NOMO-1 treated with DMSO at 0.1 percent for 48 hours (cell line): ENCODE measurements around the gene SYP.
A peak's percentile ranks its signal among the peaks of the same experiment; 100 is the strongest.

ENCODE experiments used
- DNase-seq: peaks from one replicate; lab custom pipeline; 2025; ENCODE audit not compliant: unreplicated experiment; lab: John Stamatoyannopoulos, UW

Gene SYP

GRCh38 chrX:49199906-49200771 lies at the start of gene SYP:
SYP (minus strand) TSS chrX:49200193; CDS start chrX:49200186, 7 bp downstream.
- DNase-seq, result peak; percentile 76

- DNase-seq, result no peak
These were observed 49.6 kb upstream of the SYP start for GRCh38 chrX:49249616-49250015.

- DNase-seq, result no peak
These were observed 49.1 kb upstream of the SYP start for GRCh38 chrX:49249071-49249470.

GRCh38 chrX:49247916-49248811 lies 48.2 kb upstream of the SYP start:
- no peak for DNase-seq

- no peak for DNase-seq
These were observed 47.4 kb upstream of the SYP start for GRCh38 chrX:49247346-49247745.

GRCh38 chrX:49246541-49246940 lies 46.5 kb upstream of the SYP start:
- no peak for DNase-seq

GRCh38 chrX:49244207-49244606 lies 44.2 kb upstream of the SYP start:
- no peak for DNase-seq

- DNase-seq, result no peak
These were observed 43.2 kb upstream of the SYP start for GRCh38 chrX:49243166-49243565.

- DNase-seq, result no peak
These were observed 42.6 kb upstream of the SYP start for GRCh38 chrX:49242545-49243066.

- DNase-seq, result no peak
These were observed 38.7 kb upstream of the SYP start for GRCh38 chrX:49238735-49239134.

GRCh38 chrX:49237060-49237459 lies 37.1 kb upstream of the SYP start:
- peak; percentile 84 for DNase-seq

- no peak for DNase-seq
These were observed 34.0 kb upstream of the SYP start for GRCh38 chrX:49233887-49234555.

- no peak for DNase-seq
These were observed 33.2 kb upstream of the SYP start, which contains the start of gene CACNA1F for GRCh38 chrX:49233176-49233575. CACNA1F (minus strand) TSS chrX:49233340; CDS start chrX:49233309, 31 bp downstream.

- no peak for DNase-seq
These were observed 32.5 kb upstream of the SYP start for GRCh38 chrX:49232525-49232924.

GRCh38 chrX:49231333-49232000 lies 31.5 kb upstream of the SYP start:
- no peak for DNase-seq

- peak; percentile 53 for DNase-seq
These were observed 30.7 kb upstream of the SYP start for GRCh38 chrX:49230500-49231232.

GRCh38 chrX:49228185-49228584 lies 28.2 kb upstream of the SYP start:
- no peak for DNase-seq

GRCh38 chrX:49227726-49228125 lies 27.7 kb upstream of the SYP start:
- no peak for DNase-seq

- no peak for DNase-seq
These were observed 27.0 kb upstream of the SYP start for GRCh38 chrX:49226946-49227345.

- no peak for DNase-seq
These were observed 25.9 kb upstream of the SYP start for GRCh38 chrX:49225858-49226257.
